Measurements from ENCODE around the gene NMNAT3. TPM values are rescaled to one million over a fixed set of nuclear protein-coding genes. Genes with fewer than 3 reads are reported as not detected.

NMNAT3 gene
- total and polyA plus RNA-seq, 9 donors, result 15.8 to 31.2 (median 21.6) TPM

DNA sequence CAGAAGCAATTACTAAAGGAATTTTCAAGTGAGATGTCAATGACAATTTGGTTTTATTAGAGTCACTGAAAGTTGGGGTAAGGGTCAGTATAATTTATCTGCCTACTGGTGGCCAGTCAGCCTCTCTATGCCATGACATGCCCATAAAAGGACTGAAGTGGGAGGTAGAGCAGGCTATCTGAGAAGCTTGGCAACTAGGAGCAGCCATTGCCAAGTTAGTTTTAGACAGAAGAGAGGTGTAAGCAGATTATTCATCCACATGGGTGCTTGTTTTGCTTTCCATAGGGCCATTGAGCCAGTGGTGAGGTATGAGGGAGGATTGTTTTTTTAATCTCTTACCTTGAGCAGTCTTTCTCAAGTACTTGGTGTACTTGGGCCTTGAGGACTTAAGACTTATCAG lies 130.1 kb downstream of the NMNAT3 start:
- TF ChIP-seq, protein P1, sequence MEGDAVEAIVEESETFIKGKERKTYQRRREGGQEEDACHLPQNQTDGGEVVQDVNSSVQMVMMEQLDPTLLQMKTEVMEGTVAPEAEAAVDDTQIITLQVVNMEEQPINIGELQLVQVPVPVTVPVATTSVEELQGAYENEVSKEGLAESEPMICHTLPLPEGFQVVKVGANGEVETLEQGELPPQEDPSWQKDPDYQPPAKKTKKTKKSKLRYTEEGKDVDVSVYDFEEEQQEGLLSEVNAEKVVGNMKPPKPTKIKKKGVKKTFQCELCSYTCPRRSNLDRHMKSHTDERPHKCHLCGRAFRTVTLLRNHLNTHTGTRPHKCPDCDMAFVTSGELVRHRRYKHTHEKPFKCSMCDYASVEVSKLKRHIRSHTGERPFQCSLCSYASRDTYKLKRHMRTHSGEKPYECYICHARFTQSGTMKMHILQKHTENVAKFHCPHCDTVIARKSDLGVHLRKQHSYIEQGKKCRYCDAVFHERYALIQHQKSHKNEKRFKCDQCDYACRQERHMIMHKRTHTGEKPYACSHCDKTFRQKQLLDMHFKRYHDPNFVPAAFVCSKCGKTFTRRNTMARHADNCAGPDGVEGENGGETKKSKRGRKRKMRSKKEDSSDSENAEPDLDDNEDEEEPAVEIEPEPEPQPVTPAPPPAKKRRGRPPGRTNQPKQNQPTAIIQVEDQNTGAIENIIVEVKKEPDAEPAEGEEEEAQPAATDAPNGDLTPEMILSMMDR (IDR thresholded peaks at IDR 0.05), result no peak
- TF ChIP-seq POLR2A (IDR thresholded peaks at IDR 0.05), result no peak
- TF ChIP-seq EP300 (IDR thresholded peaks at IDR 0.05), result no peak
- intact Hi-C loops (cut with DNase I), result no loop called here

DNA sequence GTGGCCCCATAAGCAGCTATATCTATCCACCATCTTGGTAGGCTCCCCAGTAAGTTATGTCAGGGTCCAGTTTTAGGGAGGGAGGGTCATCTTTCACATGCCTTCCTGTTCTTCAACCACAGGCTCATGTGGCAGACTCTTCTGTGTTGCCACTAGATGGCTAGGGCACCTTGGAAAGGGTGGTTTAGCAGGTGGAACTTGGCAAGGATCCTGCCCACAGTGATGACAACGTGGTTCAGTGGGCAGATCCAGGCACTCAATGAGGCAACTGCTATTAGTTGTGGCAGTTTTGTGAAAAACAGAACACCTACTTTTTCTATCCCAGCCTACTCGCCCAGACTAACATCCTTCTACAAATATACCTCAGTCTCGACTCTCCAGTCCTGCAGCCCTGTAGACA lies 131.0 kb downstream of the NMNAT3 start:
- intact Hi-C loops (cut with DNase I), result no loop called here
- Histone ChIP-seq H3K4me1 (ENCODE audit: insufficient read depth) (peaks cover 25% of the 10 kb centered on the region), H3K9me3 (no peaks in the 10 kb centered on the region), H3K4me3 (no peak overlapping the region), H3K27me3 (no peaks in the 10 kb centered on the region), H3K36me3 (no peaks in the 10 kb centered on the region), H3K27ac (no peak overlapping the region)
- WGBS, 3 donors, result 90 to 93% (median 92%) methylated on average over 3 of the region's 3 CpGs
- no peak for TF ChIP-seq EP300 (IDR thresholded peaks at IDR 0.05)
- TF ChIP-seq POLR2A (IDR thresholded peaks at IDR 0.05), result no peak
- TF ChIP-seq, protein P1 (IDR thresholded peaks at IDR 0.05), result no peak
- DNase-seq, result no peak

More for the DNA sequence above, 130.1 kb downstream of the NMNAT3 start:
- H3K27ac ChIP-seq, result peak overlapping the region in 1 of 2 donors; percentile 89
- H3K4me3 ChIP-seq, result no peak overlapping the region
- H3K36me3 ChIP-seq, result no peaks in the 10 kb centered on the region
- H3K4me1 ChIP-seq (ENCODE audit: insufficient read depth), result peaks cover 23% of the 10 kb centered on the region
- no peak for DNase-seq
- H3K9me3 ChIP-seq, result no peaks in the 10 kb centered on the region
- no peaks in the 10 kb centered on the region for H3K27me3 ChIP-seq

DNA sequence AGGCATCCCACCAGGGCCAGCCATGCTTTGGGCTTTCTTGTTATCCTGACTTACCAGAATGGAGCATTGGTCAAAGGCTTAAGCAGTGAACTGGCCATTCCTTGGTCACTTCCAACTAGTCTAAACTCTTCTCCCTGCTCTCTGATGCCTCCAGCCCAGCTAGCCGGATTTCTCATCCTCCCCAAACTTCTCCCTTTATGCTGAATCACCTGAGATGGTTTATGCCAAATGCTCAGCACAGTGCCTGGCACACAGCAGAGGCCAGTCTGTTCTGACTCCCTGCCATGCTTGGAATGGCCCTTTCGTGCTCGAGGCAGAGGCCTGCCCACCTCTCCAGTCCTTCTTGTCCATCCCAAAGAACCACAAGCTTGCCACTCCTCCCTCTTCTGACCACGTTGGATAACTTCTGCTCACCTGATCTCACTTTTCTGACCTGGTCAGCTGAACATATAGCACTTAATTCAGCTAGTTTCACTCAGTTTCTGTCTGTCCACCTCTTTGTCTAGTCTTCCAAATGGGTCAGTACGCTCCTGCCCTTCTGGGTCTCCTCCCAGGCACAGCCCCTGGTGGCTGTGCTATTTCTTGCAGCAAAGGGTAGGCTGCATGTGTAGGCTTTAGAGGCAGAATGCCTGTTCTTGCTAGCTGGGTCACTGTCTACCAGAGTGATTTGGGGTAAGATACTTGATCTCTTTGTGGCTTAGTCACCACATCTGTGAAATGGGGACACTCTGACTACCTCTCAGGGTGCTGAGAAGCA lies 136.1 kb downstream of the NMNAT3 start:
- TF ChIP-seq EP300 (IDR thresholded peaks at IDR 0.05) (no peak), POLR2A (IDR thresholded peaks at IDR 0.05) (no peak)
- TF ChIP-seq, protein P1 (IDR thresholded peaks at IDR 0.05), result no peak
- Histone ChIP-seq H3K27ac (peak overlapping the region; percentile 26 to 97), H3K4me1 (ENCODE audit: insufficient read depth) (peaks cover 26% of the 10 kb centered on the region), H3K27me3 (no peaks in the 10 kb centered on the region), H3K9me3 (no peaks in the 10 kb centered on the region), H3K4me3 (peak overlapping the region; percentile 76), H3K36me3 (no peaks in the 10 kb centered on the region)
- 79 to 82% (median 80%) methylated on average over 5 of the region's 5 CpGs for WGBS, 3 donors
- intact Hi-C loops (cut with DNase I), result no loop called here
- DNase-seq, result no peak

DNA sequence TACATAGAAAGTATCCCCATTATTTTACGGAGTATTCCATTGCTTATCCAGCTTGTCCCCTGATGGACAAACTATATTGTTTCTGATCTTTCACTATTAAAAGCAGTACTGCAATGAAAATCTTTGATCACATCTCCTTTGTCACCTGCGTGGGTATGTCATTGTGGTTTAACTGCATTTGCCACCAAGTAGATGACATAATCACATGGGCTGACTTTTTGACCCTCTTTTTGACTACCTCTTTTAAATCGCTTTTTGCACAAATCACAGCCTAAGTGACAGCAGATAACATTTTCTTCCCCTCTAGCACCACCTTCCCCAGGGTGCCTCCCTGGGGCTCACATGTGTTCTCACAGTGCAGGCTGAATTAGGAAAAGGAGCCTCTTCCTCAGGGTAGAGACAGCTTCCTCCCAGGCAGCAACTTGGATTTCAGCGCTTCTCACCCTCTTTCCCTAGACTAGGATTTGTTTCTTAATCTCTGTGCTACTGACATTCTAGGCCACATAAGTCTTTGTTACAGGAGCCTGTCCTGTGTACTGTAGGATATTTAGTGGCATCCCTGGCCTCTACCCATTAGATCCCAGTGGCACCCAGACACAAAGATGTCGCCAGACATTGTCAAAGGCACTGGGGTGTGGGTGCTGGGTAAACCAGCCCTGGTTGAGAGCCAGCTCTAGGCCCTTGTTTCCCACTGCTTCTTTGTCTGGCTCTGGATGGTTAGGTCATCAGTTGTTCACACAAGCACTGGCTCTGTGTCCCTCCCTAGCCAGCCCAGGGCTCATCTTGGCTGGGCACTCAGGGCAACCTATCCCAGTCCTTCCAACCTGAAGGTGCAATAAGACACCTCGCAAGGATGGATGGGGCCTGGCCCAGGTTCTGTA lies 136.9 kb downstream of the NMNAT3 start:
- H3K4me3 ChIP-seq, result peak overlapping the region; percentile 76
- 48 to 54% (median 51%) methylated on average over 6 of the region's 6 CpGs for WGBS, 3 donors
- H3K9me3 ChIP-seq, result no peaks in the 10 kb centered on the region
- peaks cover 32% of the 10 kb centered on the region for H3K4me1 ChIP-seq (ENCODE audit: insufficient read depth)
- peak in 3 of 5 donors; percentile 34 to 55 (median 43) for DNase-seq
- intact Hi-C loops (cut with DNase I), result no loop called here
- H3K27ac ChIP-seq, result peak overlapping the region; percentile 26 to 97
- no peaks in the 10 kb centered on the region for H3K36me3 ChIP-seq
- no peaks in the 10 kb centered on the region for H3K27me3 ChIP-seq
- TF ChIP-seq, protein P1 (IDR thresholded peaks at IDR 0.05), result no peak
- TF ChIP-seq EP300 (IDR thresholded peaks at IDR 0.05) (no peak), POLR2A (IDR thresholded peaks at IDR 0.05) (no peak)
